Measurements from ENCODE around the gene FXN.
"Not testable (repeated sequence)": the region's sequence is repeated elsewhere in the genome, so short reads cannot be mapped to it uniquely, and the experiment has no call there.

FXN gene

GRCh38 chr9:69023650-69024049 is 11.9 kb upstream of the FXN start:
- DNase-seq (ENCODE audit: low read depth in 2 of 2): no peak

- DNase-seq (ENCODE audit: low read depth in 2 of 2): peak in 1 of 2 donors; percentile 11
Observed at GRCh38 chr9:69027355-69028097, 8.0 kb upstream of the FXN start.

- no peak for DNase-seq (ENCODE audit: low read depth in 2 of 2)
Observed at GRCh38 chr9:69028754-69029153, 6.8 kb upstream of the FXN start.

- DNase-seq (ENCODE audit: low read depth in 2 of 2): no peak
Observed at GRCh38 chr9:69029535-69029934, 6.0 kb upstream of the FXN start.

- DNase-seq (ENCODE audit: low read depth in 2 of 2): no peak
Observed at GRCh38 chr9:69030851-69031645, 4.5 kb upstream of the FXN start.

GRCh38 chr9:69034071-69034470 is 1.5 kb upstream of the FXN start:
- DNase-seq (ENCODE audit: low read depth in 2 of 2): no peak

- DNase-seq (ENCODE audit: low read depth in 2 of 2): no peak
Observed at GRCh38 chr9:69036309-69036708, 757 bp downstream of the FXN start.

GRCh38 chr9:69036799-69037198 is 1.2 kb downstream of the FXN start:
- no peak for DNase-seq (ENCODE audit: low read depth in 2 of 2)

- DNase-seq (ENCODE audit: low read depth in 2 of 2): no peak
Observed at GRCh38 chr9:69040646-69041045, 5.1 kb downstream of the FXN start.

GRCh38 chr9:69044240-69045219 is 9.0 kb downstream of the FXN start:
- DNase-seq (ENCODE audit: low read depth in 2 of 2): no peak

- no peak for DNase-seq (ENCODE audit: low read depth in 2 of 2)
Observed at GRCh38 chr9:69045821-69046220, 10.3 kb downstream of the FXN start.

GRCh38 chr9:69046723-69047122 is 11.2 kb downstream of the FXN start:
- no peak for DNase-seq (ENCODE audit: low read depth in 2 of 2)

GRCh38 chr9:69047371-69047770 is 11.8 kb downstream of the FXN start:
- DNase-seq (ENCODE audit: low read depth in 2 of 2): no peak

GRCh38 chr9:69049094-69049493 is 13.5 kb downstream of the FXN start:
- no peak for DNase-seq (ENCODE audit: low read depth in 2 of 2)

- not testable (repeated sequence) for DNase-seq (ENCODE audit: low read depth in 2 of 2)
Observed at GRCh38 chr9:69050936-69051335, 15.4 kb downstream of the FXN start.

GRCh38 chr9:69054989-69055388 is 19.4 kb downstream of the FXN start:
- DNase-seq (ENCODE audit: low read depth in 2 of 2): no peak

GRCh38 chr9:69056191-69056815 is 20.8 kb downstream of the FXN start:
- DNase-seq (ENCODE audit: low read depth in 2 of 2): no peak

- no peak for DNase-seq (ENCODE audit: low read depth in 2 of 2)
Observed at GRCh38 chr9:69058101-69058500, 22.5 kb downstream of the FXN start.

- DNase-seq (ENCODE audit: low read depth in 2 of 2): no peak
Observed at GRCh38 chr9:69060766-69061165, 25.2 kb downstream of the FXN start.

- DNase-seq (ENCODE audit: low read depth in 2 of 2): no peak
Observed at GRCh38 chr9:69062195-69062594, 26.6 kb downstream of the FXN start.

- no peak for DNase-seq (ENCODE audit: low read depth in 2 of 2)
Observed at GRCh38 chr9:69063839-69064238, 28.3 kb downstream of the FXN start.

- DNase-seq (ENCODE audit: low read depth in 2 of 2): no peak
Observed at GRCh38 chr9:69065660-69066059, 30.1 kb downstream of the FXN start.

All from stimulated activated CD8-positive, alpha-beta memory T cell treated with anti-CD3 and anti-CD28 coated beads, Interleukin-7, amount 100 ng/mL, for 4 hours (primary cell).